Measurements from ENCODE around the gene CMBL.

GRCh38 chr5:10272053-10272874 is 35.4 kb downstream of the CMBL start:
- no peak for TF ChIP-seq POLR2AphosphoS5 (IDR thresholded peaks at IDR 0.05)
- no peak for TF ChIP-seq POLR2A (IDR thresholded peaks at IDR 0.05)
- no peak for TF ChIP-seq CTCF (IDR thresholded peaks at IDR 0.05)
